ENCODE results near the gene SLF2.

DNA sequence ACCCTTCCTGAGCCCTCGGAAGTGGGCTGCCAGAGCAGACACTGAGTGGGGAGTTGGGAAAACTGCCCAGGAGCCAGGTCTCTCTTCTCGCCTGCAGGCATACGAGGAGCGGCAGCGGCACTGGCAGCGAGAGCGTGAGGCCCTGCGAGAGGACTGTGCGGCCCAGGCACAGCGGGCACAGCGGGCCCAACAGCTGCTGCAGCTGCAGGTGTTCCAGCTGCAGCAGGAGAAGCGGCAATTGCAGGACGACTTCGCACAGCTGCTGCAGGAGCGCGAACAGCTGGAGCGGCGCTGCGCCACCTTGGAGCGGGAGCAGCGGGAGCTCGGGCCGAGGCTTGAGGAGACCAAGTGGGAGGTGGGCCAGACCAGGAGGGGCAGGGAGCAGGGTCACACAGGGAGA lies 92.6 kb downstream of the SLF2 start:
- TF ChIP-seq, protein P1, sequence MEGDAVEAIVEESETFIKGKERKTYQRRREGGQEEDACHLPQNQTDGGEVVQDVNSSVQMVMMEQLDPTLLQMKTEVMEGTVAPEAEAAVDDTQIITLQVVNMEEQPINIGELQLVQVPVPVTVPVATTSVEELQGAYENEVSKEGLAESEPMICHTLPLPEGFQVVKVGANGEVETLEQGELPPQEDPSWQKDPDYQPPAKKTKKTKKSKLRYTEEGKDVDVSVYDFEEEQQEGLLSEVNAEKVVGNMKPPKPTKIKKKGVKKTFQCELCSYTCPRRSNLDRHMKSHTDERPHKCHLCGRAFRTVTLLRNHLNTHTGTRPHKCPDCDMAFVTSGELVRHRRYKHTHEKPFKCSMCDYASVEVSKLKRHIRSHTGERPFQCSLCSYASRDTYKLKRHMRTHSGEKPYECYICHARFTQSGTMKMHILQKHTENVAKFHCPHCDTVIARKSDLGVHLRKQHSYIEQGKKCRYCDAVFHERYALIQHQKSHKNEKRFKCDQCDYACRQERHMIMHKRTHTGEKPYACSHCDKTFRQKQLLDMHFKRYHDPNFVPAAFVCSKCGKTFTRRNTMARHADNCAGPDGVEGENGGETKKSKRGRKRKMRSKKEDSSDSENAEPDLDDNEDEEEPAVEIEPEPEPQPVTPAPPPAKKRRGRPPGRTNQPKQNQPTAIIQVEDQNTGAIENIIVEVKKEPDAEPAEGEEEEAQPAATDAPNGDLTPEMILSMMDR (conservative IDR thresholded peaks at IDR 0.05): no peak
- no peak for TF ChIP-seq ZFX (IDR thresholded peaks at IDR 0.05)

Measured in C4-2B (cell line).